Heart left ventricle (tissue), 13 donors: ENCODE results near the gene C2orf80.

ENCODE experiments used
- POLR2A ChIP-seq, 2 donors: fragments of 450-650 bp; IDR thresholded peaks; one replicate each; pipeline ENCODE4 v1.6.1; 2017; ENCODE audit warnings: antibody characterized with exemption in 2 of 2, mild to moderate bottlenecking in 2 of 2, moderate library complexity in 2 of 2
- TF ChIP-seq, protein P1 (sequence below), 12 donors: fragments of 200-600 bp; sonication (generic) in 4 of 12; IDR thresholded peaks; one replicate each; pipeline versions ENCODE4 v1.5.0 to v1.8.0; 2018 to 2022; ENCODE audit warnings: antibody characterized with exemption in 12 of 12, mild to moderate bottlenecking in 5 of 12
- donor health status: ischemic (EF 13 %, LVEDD 7.1; RV severe dilation, severe dysfunction).
- donor health status: DM: no; HTN: yes; CAD: no.
- donor health status: DM: no; HTN: no; CAD: no.
- donor health status: ischemic (EF 25% LVEDD 6.9; RV normal size, moderate dysfunction).
- donor health status: ischemic (EF 25% LVEDD 5.7; RV mildly dilated, moderate dysfunction).
- donor health status: ischemic (EF 35%, LVEDD 5.7; RV mildly dilated, moderate dysfunction).
- donor health status: nonischemic (EF 11% LVEDD 7.7; RV severe dilation, severe dysfunction).
- donor health status: DM: yes; HTN: yes; CAD: no.
- donor health status: PGD.
- donor health status: ischemic (EF 29% LVEDD 5.4; RV normal size, mild dysfunction).
- donor health status: nonischemic (EF 23%, LVEDD 6.1; RV moderate dilation, normal function).

DNA sequence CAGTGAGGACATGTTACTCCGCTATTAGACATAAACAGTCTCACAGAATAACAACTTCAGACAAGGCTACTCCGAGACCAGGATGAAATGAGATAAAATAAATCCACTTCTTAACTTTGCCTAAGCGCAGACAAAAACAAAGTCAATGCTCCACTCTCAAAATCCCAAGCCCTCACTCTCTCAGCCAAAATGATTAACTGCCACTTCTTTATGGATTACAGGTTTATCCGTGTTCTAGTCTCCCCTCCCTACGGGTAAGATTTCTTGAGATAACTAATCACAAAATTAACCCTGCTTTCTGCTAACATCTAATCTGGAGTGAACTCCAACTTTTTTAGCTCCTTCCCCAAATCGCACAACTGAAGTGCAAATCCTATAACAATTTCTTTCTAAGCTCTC, 59.1 kb downstream of the C2orf80 start:
- TF ChIP-seq, protein P1, sequence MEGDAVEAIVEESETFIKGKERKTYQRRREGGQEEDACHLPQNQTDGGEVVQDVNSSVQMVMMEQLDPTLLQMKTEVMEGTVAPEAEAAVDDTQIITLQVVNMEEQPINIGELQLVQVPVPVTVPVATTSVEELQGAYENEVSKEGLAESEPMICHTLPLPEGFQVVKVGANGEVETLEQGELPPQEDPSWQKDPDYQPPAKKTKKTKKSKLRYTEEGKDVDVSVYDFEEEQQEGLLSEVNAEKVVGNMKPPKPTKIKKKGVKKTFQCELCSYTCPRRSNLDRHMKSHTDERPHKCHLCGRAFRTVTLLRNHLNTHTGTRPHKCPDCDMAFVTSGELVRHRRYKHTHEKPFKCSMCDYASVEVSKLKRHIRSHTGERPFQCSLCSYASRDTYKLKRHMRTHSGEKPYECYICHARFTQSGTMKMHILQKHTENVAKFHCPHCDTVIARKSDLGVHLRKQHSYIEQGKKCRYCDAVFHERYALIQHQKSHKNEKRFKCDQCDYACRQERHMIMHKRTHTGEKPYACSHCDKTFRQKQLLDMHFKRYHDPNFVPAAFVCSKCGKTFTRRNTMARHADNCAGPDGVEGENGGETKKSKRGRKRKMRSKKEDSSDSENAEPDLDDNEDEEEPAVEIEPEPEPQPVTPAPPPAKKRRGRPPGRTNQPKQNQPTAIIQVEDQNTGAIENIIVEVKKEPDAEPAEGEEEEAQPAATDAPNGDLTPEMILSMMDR (IDR thresholded peaks at IDR 0.05) = no peak
- TF ChIP-seq POLR2A (IDR thresholded peaks at IDR 0.05) = no peak
